ENCODE data around the gene DHDDS. TPM values are rescaled to one million over a fixed set of nuclear protein-coding genes. Genes with fewer than 3 reads are reported as not detected.
"Not testable (repeated sequence)": the region's sequence is repeated elsewhere in the genome, so short reads cannot be mapped to it uniquely, and the experiment has no call there.

Gene DHDDS
- total RNA-seq, 1 experiment from 2014 or later: 43.7 TPM

- Histone ChIP-seq H3K36me3 (peaks cover 49% of the 10 kb centered on the region), H3K27ac (no peak overlapping the region), H3K4me3 (no peak overlapping the region), H3K4me1 (peaks cover 11% of the 10 kb centered on the region), H3K9me3 (replicated peaks) (no peaks in the 10 kb centered on the region), H3K27me3 (no peaks in the 10 kb centered on the region)
- peak in 1 of 2 experiments; percentile 53 for DNase-seq
Observed at GRCh38 chr1:26477446-26478152, 45.5 kb downstream of the DHDDS start.

GRCh38 chr1:26478159-26478558 lies 46.0 kb downstream of the DHDDS start:
- Histone ChIP-seq H3K27ac (no peak overlapping the region), H3K4me1 (peaks cover 11% of the 10 kb centered on the region), H3K36me3 (peaks cover 48% of the 10 kb centered on the region), H3K4me3 (no peak overlapping the region), H3K27me3 (no peaks in the 10 kb centered on the region), H3K9me3 (replicated peaks) (no peaks in the 10 kb centered on the region)
- no peak for DNase-seq

- Histone ChIP-seq H3K4me1 (peaks cover 9% of the 10 kb centered on the region), H3K9me3 (replicated peaks) (no peaks in the 10 kb centered on the region), H3K4me3 (no peak overlapping the region), H3K27ac (no peak overlapping the region), H3K36me3 (peaks cover 40% of the 10 kb centered on the region), H3K27me3 (no peaks in the 10 kb centered on the region)
- DNase-seq: no peak
Observed at GRCh38 chr1:26478988-26479387, 46.9 kb downstream of the DHDDS start.

- H3K9me3 ChIP-seq (replicated peaks): no peaks in the 10 kb centered on the region
- H3K27ac ChIP-seq: no peak overlapping the region
- H3K36me3 ChIP-seq: peaks cover 8% of the 10 kb centered on the region
- no peak overlapping the region for H3K4me3 ChIP-seq
- no peak for DNase-seq
- H3K4me1 ChIP-seq: no peaks in the 10 kb centered on the region
- no peaks in the 10 kb centered on the region for H3K27me3 ChIP-seq
Observed at GRCh38 chr1:26482921-26483320, 50.8 kb downstream of the DHDDS start.

- H3K27me3 ChIP-seq: no peaks in the 10 kb centered on the region
- peaks cover 4% of the 10 kb centered on the region for H3K36me3 ChIP-seq
- H3K27ac ChIP-seq: no peak overlapping the region
- H3K4me3 ChIP-seq: no peak overlapping the region
- no peaks in the 10 kb centered on the region for H3K9me3 ChIP-seq (replicated peaks)
- no peak for DNase-seq
- H3K4me1 ChIP-seq: no peaks in the 10 kb centered on the region
Observed at GRCh38 chr1:26483980-26484379, 51.9 kb downstream of the DHDDS start.

- no peak for DNase-seq
- H3K4me1 ChIP-seq: no peaks in the 10 kb centered on the region
- H3K27me3 ChIP-seq: peaks cover 6% of the 10 kb centered on the region; the same call in 1 of the 2 replicates
Observed at GRCh38 chr1:26490155-26490554, 58.0 kb downstream of the DHDDS start.

GRCh38 chr1:26493267-26493666 lies 61.1 kb downstream of the DHDDS start:
- H3K4me1 ChIP-seq: no peaks in the 10 kb centered on the region

More at GRCh38 chr1:26490155-26490554, 58.0 kb downstream of the DHDDS start:
- no peak overlapping the region for H3K4me3 ChIP-seq
- H3K9me3 ChIP-seq (replicated peaks): no peaks in the 10 kb centered on the region
- H3K36me3 ChIP-seq: no peaks in the 10 kb centered on the region
- no peak overlapping the region for H3K27ac ChIP-seq

GRCh38 chr1:26493938-26494337 lies 61.8 kb downstream of the DHDDS start:
- Histone ChIP-seq H3K4me3 (no peak overlapping the region), H3K4me1 (no peaks in the 10 kb centered on the region), H3K36me3 (no peaks in the 10 kb centered on the region), H3K27me3 (peaks cover 6% of the 10 kb centered on the region; the same call in 1 of the 2 replicates), H3K27ac (no peak overlapping the region), H3K9me3 (replicated peaks) (no peaks in the 10 kb centered on the region)
- no peak for DNase-seq

More at GRCh38 chr1:26493267-26493666, 61.1 kb downstream of the DHDDS start:
- H3K36me3 ChIP-seq: no peaks in the 10 kb centered on the region
- no peak overlapping the region for H3K27ac ChIP-seq
- no peaks in the 10 kb centered on the region for H3K9me3 ChIP-seq (replicated peaks)
- H3K27me3 ChIP-seq: peaks cover 6% of the 10 kb centered on the region; the same call in 1 of the 2 replicates
- no peak for DNase-seq
- no peak overlapping the region for H3K4me3 ChIP-seq

GRCh38 chr1:26496861-26497260 lies 64.7 kb downstream of the DHDDS start:
- 0 out of 2 replicates have a peak, but pooled peaks cover 2% of the 10 kb centered on the region for H3K4me1 ChIP-seq
- no peak overlapping the region for H3K4me3 ChIP-seq
- no peak overlapping the region for H3K27ac ChIP-seq
- no peak for DNase-seq
- H3K27me3 ChIP-seq: peaks cover 4% of the 10 kb centered on the region; the same call in 1 of the 2 replicates
- no peaks in the 10 kb centered on the region for H3K36me3 ChIP-seq
- H3K9me3 ChIP-seq (replicated peaks): no peaks in the 10 kb centered on the region

GRCh38 chr1:26498894-26499293 lies 66.8 kb downstream of the DHDDS start:
- no peaks in the 10 kb centered on the region for H3K27me3 ChIP-seq
- 0 out of 2 replicates have a peak, but pooled peaks cover 2% of the 10 kb centered on the region for H3K4me1 ChIP-seq
- no peak overlapping the region for H3K4me3 ChIP-seq
- no peaks in the 10 kb centered on the region for H3K9me3 ChIP-seq (replicated peaks)
- H3K27ac ChIP-seq: no peak overlapping the region
- no peaks in the 10 kb centered on the region for H3K36me3 ChIP-seq
- DNase-seq: no peak

- Histone ChIP-seq H3K4me1 (0 out of 2 replicates have a peak, but pooled peaks cover 2% of the 10 kb centered on the region), H3K27me3 (no peaks in the 10 kb centered on the region), H3K36me3 (no peaks in the 10 kb centered on the region), H3K4me3 (peak overlapping the region; percentile 68), H3K9me3 (replicated peaks) (no peaks in the 10 kb centered on the region), H3K27ac (peak overlapping the region; percentile 62)
- DNase-seq: peak; percentile 90 to 91
Observed at GRCh38 chr1:26500488-26501175, 68.5 kb downstream of the DHDDS start.

- H3K9me3 ChIP-seq (replicated peaks); H3K36me3 ChIP-seq; H3K27me3 ChIP-seq; H3K4me1 ChIP-seq; DNase-seq; H3K4me3 ChIP-seq; H3K27ac ChIP-seq: not testable (repeated sequence)
Observed at GRCh38 chr1:26510711-26511110, 78.6 kb downstream of the DHDDS start.

- not testable (repeated sequence) for H3K9me3 ChIP-seq (replicated peaks); H3K36me3 ChIP-seq; H3K27ac ChIP-seq; H3K27me3 ChIP-seq; DNase-seq; H3K4me3 ChIP-seq; H3K4me1 ChIP-seq
Observed at GRCh38 chr1:26515836-26516235, 83.7 kb downstream of the DHDDS start.

GRCh38 chr1:26516987-26517765 lies 85.1 kb downstream of the DHDDS start:
- Histone ChIP-seq H3K4me1 (no peaks in the 10 kb centered on the region), H3K9me3 (replicated peaks) (no peaks in the 10 kb centered on the region), H3K27me3 (peaks cover 15% of the 10 kb centered on the region; the same call in 1 of the 2 replicates), H3K36me3 (no peaks in the 10 kb centered on the region), H3K27ac (no peak overlapping the region), H3K4me3 (no peak overlapping the region)
- DNase-seq: no peak

GRCh38 chr1:26517766-26518049 lies 85.6 kb downstream of the DHDDS start:
- Histone ChIP-seq H3K4me1 (no peaks in the 10 kb centered on the region), H3K27me3 (peaks cover 15% of the 10 kb centered on the region; the same call in 1 of the 2 replicates), H3K4me3 (no peak overlapping the region), H3K9me3 (replicated peaks) (no peaks in the 10 kb centered on the region), H3K27ac (no peak overlapping the region), H3K36me3 (no peaks in the 10 kb centered on the region)
- DNase-seq: no peak
